HG02981 (cell line): ENCODE measurements around the gene G6PC3.
"Not testable (repeated sequence)": the region's sequence is repeated elsewhere in the genome, so short reads cannot be mapped to it uniquely, and the experiment has no call there.

ENCODE experiments used
- ATAC-seq: cut with Tn5 transposase; IDR thresholded peaks from one replicate; pipeline ENCODE4 v1.9.1; 2021; ENCODE audit warnings: mild to moderate bottlenecking, moderate library complexity; ENCODE audit not compliant: unreplicated experiment

The G6PC3 gene

GRCh38 chr17:44105483-44105882 is 34.9 kb downstream of the G6PC3 start:
- ATAC-seq, result no peak

GRCh38 chr17:44105941-44106340 is 35.4 kb downstream of the G6PC3 start:
- ATAC-seq, result no peak

- no peak for ATAC-seq
Measured at GRCh38 chr17:44106801-44107200, 36.3 kb downstream of the G6PC3 start.

GRCh38 chr17:44108440-44109311 is 38.1 kb downstream of the G6PC3 start:
- ATAC-seq, result no peak

- ATAC-seq, result no peak
Measured at GRCh38 chr17:44109312-44109630, 38.7 kb downstream of the G6PC3 start.

- no peak for ATAC-seq
Measured at GRCh38 chr17:44110011-44110686, 39.6 kb downstream of the G6PC3 start.

GRCh38 chr17:44110823-44111633 is 40.5 kb downstream of the G6PC3 start:
- no peak for ATAC-seq

- ATAC-seq, result no peak
Measured at GRCh38 chr17:44111777-44112176, 41.2 kb downstream of the G6PC3 start.

- no peak for ATAC-seq
Measured at GRCh38 chr17:44112284-44113280, 42.0 kb downstream of the G6PC3 start.

- ATAC-seq, result no peak
Measured at GRCh38 chr17:44113382-44113781, 42.8 kb downstream of the G6PC3 start.

GRCh38 chr17:44113868-44114840 is 43.6 kb downstream of the G6PC3 start:
- ATAC-seq, result no peak

GRCh38 chr17:44115585-44116415 is 45.3 kb downstream of the G6PC3 start:
- no peak for ATAC-seq

- ATAC-seq, result no peak
Measured at GRCh38 chr17:44117351-44117750, 46.8 kb downstream of the G6PC3 start.

- no peak for ATAC-seq
Measured at GRCh38 chr17:44118427-44119050, 48.0 kb downstream of the G6PC3 start.

- ATAC-seq, result no peak
Measured at GRCh38 chr17:44119062-44119461, 48.5 kb downstream of the G6PC3 start.

GRCh38 chr17:44119798-44120197 is 49.3 kb downstream of the G6PC3 start:
- ATAC-seq, result no peak

GRCh38 chr17:44120281-44120680 is 49.7 kb downstream of the G6PC3 start:
- not testable (repeated sequence) for ATAC-seq
